NB4 (cell line): ENCODE measurements around the gene MX1.

Experiments
- TF ChIP-seq, protein P1 (sequence below): IDR thresholded peaks from one replicate; pipeline ENCODE4 v1.5.1; 2012; ENCODE audit warnings: low read depth, low read length
- TF ChIP-seq, protein P2 (sequence below): IDR thresholded peaks from 2 replicates; pipeline ENCODE4 v1.6.1; 2011; ENCODE audit warnings: low read depth, low read length

DNA sequence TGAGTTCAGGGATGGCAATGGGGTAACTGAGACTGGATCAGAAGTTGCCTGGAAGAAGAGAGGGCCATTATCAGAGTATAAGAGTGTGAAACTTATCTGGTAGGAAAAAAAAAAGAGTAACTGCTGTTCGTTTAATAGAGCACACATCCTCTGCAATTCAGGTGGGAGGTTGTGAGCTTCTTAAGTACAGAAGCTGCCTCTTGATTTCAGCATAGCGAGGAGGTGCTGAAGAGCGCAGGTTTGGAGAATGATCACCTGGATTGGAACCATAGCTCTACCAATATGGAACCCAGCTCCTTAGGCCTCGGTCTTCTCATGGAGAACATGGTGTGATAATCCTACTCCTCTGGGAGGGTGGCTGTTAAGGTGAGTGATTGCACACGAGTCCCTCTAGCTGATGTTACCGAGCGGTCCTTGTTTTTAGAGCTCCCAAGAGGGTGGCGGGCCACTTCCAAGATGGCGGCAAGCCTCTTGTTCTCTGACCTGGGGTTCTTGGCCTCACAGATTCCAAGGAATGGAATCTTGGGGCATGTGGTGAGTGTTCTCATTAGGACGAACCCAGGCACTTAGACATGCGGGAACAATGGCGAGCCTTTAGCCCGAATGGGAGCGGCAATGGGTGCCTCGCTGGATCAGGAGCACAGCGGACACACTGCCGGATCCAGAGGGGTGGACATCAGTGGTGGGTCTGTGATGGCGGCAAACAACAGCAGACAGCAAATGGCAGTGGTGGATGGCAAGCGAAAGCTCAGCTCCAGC, 3.3 kb upstream of the MX1 start:
- TF ChIP-seq, protein P1, sequence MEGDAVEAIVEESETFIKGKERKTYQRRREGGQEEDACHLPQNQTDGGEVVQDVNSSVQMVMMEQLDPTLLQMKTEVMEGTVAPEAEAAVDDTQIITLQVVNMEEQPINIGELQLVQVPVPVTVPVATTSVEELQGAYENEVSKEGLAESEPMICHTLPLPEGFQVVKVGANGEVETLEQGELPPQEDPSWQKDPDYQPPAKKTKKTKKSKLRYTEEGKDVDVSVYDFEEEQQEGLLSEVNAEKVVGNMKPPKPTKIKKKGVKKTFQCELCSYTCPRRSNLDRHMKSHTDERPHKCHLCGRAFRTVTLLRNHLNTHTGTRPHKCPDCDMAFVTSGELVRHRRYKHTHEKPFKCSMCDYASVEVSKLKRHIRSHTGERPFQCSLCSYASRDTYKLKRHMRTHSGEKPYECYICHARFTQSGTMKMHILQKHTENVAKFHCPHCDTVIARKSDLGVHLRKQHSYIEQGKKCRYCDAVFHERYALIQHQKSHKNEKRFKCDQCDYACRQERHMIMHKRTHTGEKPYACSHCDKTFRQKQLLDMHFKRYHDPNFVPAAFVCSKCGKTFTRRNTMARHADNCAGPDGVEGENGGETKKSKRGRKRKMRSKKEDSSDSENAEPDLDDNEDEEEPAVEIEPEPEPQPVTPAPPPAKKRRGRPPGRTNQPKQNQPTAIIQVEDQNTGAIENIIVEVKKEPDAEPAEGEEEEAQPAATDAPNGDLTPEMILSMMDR = no peak
- TF ChIP-seq, protein P2, sequence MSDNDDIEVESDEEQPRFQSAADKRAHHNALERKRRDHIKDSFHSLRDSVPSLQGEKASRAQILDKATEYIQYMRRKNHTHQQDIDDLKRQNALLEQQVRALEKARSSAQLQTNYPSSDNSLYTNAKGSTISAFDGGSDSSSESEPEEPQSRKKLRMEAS = no peak
